ENCODE measurements around the gene EIF4EBP3. TPM values are rescaled to one million over a fixed set of nuclear protein-coding genes. Genes with fewer than 3 reads are reported as not detected.

The EIF4EBP3 gene
- total RNA-seq (2014; rRNA removed): 1.6 TPM in 1 of 2 replicates, not detected in the other
- 4.0 TPM for polyA plus RNA-seq (2012)

DNA sequence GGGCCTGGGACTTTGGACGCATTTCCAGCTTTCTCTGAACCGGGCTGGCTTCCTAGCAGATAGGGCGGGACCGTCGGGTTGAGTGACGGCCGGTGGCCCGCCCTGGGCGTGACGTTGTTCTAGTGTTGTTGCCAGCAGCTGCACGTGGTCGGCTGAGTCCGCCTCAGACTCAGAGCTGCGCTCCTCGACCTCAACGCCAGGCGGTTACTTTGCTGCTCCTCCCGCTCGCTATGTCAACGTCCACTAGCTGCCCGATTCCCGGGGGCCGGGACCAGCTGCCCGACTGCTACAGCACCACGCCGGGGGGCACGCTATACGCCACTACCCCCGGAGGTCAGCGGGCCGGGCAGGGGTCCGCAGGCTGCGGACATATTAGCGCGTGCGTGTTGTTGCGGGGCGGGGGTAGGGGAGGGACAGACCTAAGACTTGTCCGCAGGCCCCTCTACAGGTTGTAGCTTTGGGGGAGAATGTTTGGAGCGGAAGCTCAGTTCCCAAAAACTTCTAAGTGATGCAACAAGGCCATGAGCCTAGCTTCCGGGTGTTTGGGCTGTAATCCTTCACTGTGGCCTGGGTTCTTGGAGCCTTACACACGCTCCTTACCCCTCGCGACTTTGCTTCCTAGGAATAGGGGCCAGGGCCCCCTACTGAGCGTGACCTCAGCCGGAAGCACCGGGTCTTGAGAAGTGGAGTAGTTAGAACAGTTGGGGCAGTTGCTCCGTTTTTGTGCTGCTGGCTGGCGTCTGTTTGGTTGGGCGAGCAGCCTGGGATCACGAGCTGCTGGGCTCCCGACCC lies at the start of gene EIF4EBP3:
TSS of gene EIF4EBP3 (plus strand) at position 155 of the 792 bp plus-strand sequence. CDS start at position 231, 76 bp downstream.
- DNase-seq (ENCODE audit: low read depth): peak; percentile 91

- DNase-seq (ENCODE audit: low read depth): no peak
Measured at GRCh38 chr5:140497897-140498296, 49.6 kb upstream of the EIF4EBP3 start.

GRCh38 chr5:140498591-140498990 lies 48.9 kb upstream of the EIF4EBP3 start:
- no peak for DNase-seq (ENCODE audit: low read depth)

- no peak for DNase-seq (ENCODE audit: low read depth)
Measured at GRCh38 chr5:140502834-140503233, 44.6 kb upstream of the EIF4EBP3 start.

GRCh38 chr5:140509898-140510297 lies 37.6 kb upstream of the EIF4EBP3 start:
- DNase-seq (ENCODE audit: low read depth): no peak

GRCh38 chr5:140513124-140513523 lies 34.3 kb upstream of the EIF4EBP3 start:
- DNase-seq (ENCODE audit: low read depth): no peak

- no peak for DNase-seq (ENCODE audit: low read depth)
Measured at GRCh38 chr5:140524003-140524402, 23.5 kb upstream of the EIF4EBP3 start.

- DNase-seq (ENCODE audit: low read depth): no peak
Measured at GRCh38 chr5:140540227-140540626, 7.2 kb upstream of the EIF4EBP3 start.

DNA sequence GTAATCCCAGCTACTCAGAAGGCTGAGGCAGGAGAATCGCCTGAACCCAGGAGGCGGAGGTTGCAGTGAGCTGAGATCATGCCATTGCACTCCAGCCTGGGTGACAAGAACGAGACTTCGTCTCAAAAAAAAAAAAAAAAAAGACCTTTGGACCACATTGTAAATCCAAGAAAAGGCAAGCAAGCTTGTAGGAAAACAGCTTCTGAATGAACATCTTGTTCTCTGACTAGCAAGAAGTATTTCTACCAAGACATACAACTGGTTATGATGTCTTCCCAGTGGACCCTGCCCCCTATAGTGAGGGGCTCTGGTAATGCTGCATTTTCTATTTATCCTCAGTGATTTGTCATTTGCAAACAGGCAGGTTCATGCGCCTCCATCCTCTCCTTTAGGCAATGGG lies 4.5 kb upstream of the EIF4EBP3 start:
- no peak for DNase-seq (ENCODE audit: low read depth)

GRCh38 chr5:140544986-140545385 lies 2.5 kb upstream of the EIF4EBP3 start:
- DNase-seq (ENCODE audit: low read depth): no peak

- DNase-seq (ENCODE audit: low read depth): no peak
Measured at GRCh38 chr5:140545606-140546005, 1.9 kb upstream of the EIF4EBP3 start.

- no peak for DNase-seq (ENCODE audit: low read depth)
Measured at GRCh38 chr5:140546851-140547507, 483 bp upstream of the EIF4EBP3 start.

DNA sequence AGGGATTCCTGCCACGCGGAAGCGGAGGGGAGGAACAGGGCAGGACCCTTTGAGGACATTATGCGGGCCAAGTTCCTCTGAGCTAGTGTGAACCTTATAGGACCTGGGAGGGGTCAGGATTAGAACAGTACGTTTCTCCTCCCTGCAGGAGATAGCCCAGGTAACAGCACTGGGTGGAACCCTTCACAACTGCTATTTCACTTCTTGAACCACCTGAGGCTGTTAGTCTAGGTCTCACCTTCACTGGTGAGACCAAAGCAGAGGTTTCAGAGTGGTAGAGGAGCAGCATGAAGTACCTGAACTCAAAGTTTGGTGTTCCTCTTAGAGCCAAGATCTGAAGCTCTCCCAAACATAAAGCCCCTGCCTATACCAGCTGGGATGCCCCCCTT lies 832 bp downstream of the EIF4EBP3 start:
- DNase-seq (ENCODE audit: low read depth): no peak

DNA sequence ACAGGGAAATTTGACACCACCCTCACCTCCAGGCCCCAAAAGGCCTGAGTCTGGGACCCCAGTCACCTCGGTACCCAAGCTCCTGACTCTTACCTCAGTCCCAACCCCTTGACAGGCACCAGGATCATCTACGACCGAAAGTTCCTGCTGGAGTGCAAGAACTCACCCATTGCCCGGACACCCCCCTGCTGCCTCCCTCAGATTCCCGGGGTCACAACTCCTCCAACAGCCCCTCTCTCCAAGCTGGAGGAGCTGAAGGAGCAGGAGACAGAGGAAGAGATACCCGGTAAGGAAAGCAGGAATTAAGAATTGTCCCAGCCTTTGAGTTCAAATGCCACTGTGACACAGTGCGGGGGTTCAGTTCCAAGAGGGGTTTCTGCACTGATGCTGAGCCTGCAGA lies 1.3 kb downstream of the EIF4EBP3 start:
- no peak for DNase-seq (ENCODE audit: low read depth)

GRCh38 chr5:140549237-140550144 lies 2.0 kb downstream of the EIF4EBP3 start:
- peak; percentile 26 for DNase-seq (ENCODE audit: low read depth)

DNA sequence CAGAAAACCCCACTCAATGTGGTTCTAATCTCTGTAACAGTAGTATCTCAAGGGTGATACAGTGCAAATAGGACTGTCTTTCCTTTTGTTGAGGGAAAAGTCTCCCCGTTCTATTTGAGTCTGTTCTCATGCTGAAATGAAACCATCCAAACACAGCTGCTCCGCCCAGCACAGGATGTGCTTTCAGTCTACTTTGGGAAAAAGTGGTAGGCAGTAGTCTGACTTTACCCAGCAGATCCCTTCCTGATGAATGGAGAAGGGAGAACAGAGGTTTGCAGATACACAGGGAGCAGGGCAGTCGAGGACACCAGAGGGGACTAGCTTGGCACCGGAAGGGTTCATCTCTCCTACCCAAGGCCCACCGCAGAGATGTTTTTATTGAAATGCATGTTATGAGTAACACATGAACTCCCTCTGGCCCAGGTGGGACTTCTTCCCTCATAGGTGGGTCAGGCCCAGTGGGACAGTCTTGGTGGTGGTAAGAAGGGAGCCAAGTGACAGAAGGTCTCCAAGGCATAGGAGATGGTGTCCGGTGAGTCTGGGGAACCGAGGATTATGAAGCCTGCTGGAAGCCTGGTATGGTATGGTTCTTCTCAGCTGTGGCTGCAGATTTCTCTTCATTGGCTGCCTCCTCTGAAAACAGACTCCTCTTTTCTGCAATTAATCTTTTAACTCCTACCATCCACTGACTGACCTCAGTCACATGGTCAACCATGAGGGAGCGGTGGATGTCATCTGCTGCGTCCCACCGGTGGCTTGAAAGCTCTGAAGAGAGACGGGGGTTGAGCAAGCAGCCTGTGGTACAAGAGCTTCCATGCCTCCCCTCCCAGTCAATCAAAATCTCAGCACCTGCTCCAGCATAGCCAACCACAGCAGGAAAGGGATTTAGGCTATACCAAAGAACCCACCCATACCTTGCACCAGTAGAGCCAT lies 3.0 kb downstream of the EIF4EBP3 start:
- no peak for DNase-seq (ENCODE audit: low read depth)

DNA sequence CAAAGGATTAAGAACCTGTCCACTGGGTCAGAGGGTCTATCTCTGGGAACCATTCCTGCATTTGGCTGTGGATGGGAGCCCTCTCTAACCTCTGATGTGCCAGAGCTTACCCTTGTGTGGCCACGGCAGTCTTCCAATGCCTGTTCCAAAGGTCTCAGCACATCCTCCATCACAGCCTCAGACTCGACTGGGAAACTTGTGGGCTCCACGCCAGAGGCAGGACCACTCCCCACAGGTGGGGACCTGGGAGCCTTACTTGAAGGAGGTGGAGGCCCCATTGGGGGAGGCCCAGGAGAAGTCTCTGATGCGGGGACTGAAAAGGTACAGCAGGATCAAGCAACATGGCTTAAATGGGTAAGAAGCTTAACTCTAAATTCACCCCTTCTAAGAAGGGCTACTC lies 4.4 kb downstream of the EIF4EBP3 start:
- no peak for DNase-seq (ENCODE audit: low read depth)

DNA sequence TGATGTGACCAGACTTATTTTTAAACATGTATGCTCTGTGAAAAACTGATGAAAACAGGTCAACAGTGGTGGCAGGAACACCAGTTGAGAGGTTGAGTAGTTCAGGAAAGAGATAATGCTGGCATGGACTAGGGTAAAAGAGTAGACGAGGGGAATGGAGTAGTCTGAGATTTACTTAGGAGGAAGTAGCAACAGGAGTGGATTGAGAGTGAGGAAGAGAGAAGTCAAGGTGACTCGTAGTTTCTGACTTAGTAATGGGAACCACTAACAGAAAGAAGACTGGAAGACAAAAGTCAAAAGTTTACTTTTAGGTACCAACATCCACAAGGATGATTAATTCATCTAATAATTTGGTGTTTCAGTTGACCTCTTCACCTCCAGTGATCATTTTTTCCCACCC lies 6.2 kb downstream of the EIF4EBP3 start:
- no peak for DNase-seq (ENCODE audit: low read depth)

DNA sequence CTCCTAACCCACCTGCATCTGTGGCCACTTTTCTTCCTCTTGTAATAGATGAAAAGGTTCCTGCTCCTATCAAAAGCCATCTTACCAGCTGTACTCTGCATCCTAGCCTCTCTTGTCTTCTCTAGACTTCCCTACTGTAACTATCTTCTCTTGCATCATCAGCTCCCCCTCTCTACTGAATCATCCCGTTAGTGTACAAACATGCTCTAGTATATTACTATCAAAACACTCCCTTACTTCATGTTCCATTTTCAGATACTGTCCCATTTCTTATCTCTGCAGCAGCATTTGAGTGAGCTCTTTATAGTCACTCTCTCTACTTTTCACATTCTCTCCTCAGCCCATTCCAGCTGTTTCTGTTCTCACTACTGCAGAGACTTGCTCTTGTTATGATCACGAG lies 7.0 kb downstream of the EIF4EBP3 start:
- peak; percentile 64 for DNase-seq (ENCODE audit: low read depth)

DNA sequence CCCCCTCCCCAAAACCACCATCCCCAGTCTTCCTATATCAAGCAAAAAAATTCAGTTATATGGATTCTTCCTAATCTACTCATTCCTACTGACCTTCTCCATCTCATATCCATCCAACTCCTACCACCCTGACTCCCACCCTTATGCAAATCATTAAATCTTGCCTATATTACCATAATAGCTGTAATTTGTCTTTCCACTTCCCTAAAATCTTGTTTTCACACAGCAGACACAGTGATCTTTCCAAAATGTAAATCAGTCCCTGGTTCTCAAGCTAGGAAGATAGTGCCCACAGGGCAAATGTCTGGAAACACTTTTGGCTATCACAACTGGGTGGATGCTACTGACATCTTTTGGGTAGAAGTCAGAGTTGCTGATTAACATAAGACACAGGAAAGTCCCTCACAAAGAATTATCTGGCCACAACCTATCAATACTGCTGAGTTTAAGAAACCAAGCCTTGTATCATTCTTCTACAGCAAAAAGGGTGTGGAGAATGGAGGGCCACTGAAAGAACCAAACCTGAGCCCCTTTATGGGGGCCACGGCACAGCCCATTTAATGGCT lies 8.4 kb downstream of the EIF4EBP3 start:
- DNase-seq (ENCODE audit: low read depth): no peak

DNA sequence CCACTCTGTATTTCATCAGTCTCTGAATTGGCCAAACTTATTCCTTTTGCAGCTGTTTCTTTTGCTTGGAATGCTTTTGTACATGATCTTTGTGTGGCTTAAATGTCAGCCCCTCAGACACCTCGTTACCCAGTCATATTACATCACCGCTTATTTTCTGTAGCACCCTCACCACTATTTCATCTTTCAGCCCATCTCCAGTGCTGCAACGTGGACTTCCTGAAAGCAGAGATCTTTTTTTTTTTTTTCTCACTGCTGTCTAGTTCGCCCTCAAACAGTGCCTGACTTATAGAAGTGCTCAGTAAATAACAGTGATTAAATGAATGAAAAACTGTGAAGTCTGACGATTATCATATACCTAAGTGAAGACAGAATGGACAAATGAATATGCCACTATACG lies 9.0 kb downstream of the EIF4EBP3 start:
- peak; percentile 50 for DNase-seq (ENCODE audit: low read depth)
